Lower leg skin (tissue), 4 donors: ENCODE data around the gene ABI2. TPM values are rescaled to one million over a fixed set of nuclear protein-coding genes. Genes with fewer than 3 reads are reported as not detected.

Experiments
- DNase-seq, 2 donors: peaks; one replicate each; pipeline ENCODE4 v3.0.0-alpha.2; 2019; ENCODE audit warnings: low spot score in 2 of 2
- H3K4me3 ChIP-seq: fragments of 200-600 bp; sonication (generic); 2 replicates; pipeline ENCODE4 v1.5.1; 2017; ENCODE audit warnings: mild to moderate bottlenecking, low read depth; ENCODE audit not compliant: poor library complexity, severe bottlenecking
- CTCF ChIP-seq, 3 donors: fragments of 450-650 bp; IDR thresholded peaks; one replicate each; pipeline ENCODE4 v1.5.1; 2016; ENCODE audit warnings: antibody characterized with exemption in 3 of 3, mild to moderate bottlenecking in 3 of 3, moderate library complexity in 2 of 3
- POLR2A ChIP-seq, 2 donors: fragments of 450-650 bp; IDR thresholded peaks; one replicate each; pipeline ENCODE4 v1.6.1; 2016 to 2017; ENCODE audit warnings: antibody characterized with exemption in 2 of 2, mild to moderate bottlenecking in 1 of 2, moderate library complexity in 1 of 2
- WGBS, 2 donors: methylation state at CpG; one replicate each; pipeline ENCODE4 v1.1.5; 2018; 5-methylcytosine and 5-hydroxymethylcytosine counted together
- intact Hi-C: fragments of 100-400 bp; cut with DNase I; formaldehyde crosslinking; loops from one replicate; pipeline ENCODE4 v1.15.0; 2023; ENCODE audit warnings: low total_unique reads
- total RNA-seq, 4 donors: library from RNA; depleted of rRNA; stranded (reverse); fragments of >200 nt; gene quantifications; one replicate each; pipeline ENCODE4 v1.1.0, GENCODE V29; 2016

ABI2 gene
- total RNA-seq, 4 donors from 2014 or later = 5.4 to 23.5 (median 19.1) TPM

GRCh38 chr2:203451011-203451410 is 122.8 kb downstream of the ABI2 start:
- intact Hi-C loops = no loop called here
- TF ChIP-seq CTCF (IDR thresholded peaks at IDR 0.05) (no peak), POLR2A (IDR thresholded peaks at IDR 0.05) (no peak)
- no peak for DNase-seq
- H3K4me3 ChIP-seq = no peak overlapping the region
- 98% methylated on average over 2 of the region's 2 CpGs for WGBS, 2 donors

GRCh38 chr2:203451689-203452088 is 123.5 kb downstream of the ABI2 start:
- no peak for TF ChIP-seq POLR2A (IDR thresholded peaks at IDR 0.05)
- no peak for TF ChIP-seq CTCF (IDR thresholded peaks at IDR 0.05)
- 93 to 95% methylated on average over 1 of the region's 1 CpG for WGBS, 2 donors

GRCh38 chr2:203453858-203454451 is 125.8 kb downstream of the ABI2 start:
- WGBS, 2 donors = 7 to 13% methylated on average over 1 of the region's 1 CpG
- TF ChIP-seq CTCF (IDR thresholded peaks at IDR 0.05) (no peak), POLR2A (IDR thresholded peaks at IDR 0.05) (no peak)
- intact Hi-C loops = no loop called here
- no peak overlapping the region for H3K4me3 ChIP-seq
- DNase-seq = no peak

More at GRCh38 chr2:203451689-203452088, 123.5 kb downstream of the ABI2 start:
- no peak for DNase-seq
- intact Hi-C loops = no loop called here
- no peak overlapping the region for H3K4me3 ChIP-seq

- no peak overlapping the region for H3K4me3 ChIP-seq
- TF ChIP-seq CTCF (IDR thresholded peaks at IDR 0.05) (no peak), POLR2A (IDR thresholded peaks at IDR 0.05) (no peak)
- DNase-seq = no peak
- intact Hi-C loops = no loop called here
- WGBS, 2 donors = 67 to 76% methylated on average over 3 of the region's 3 CpGs
Measured at GRCh38 chr2:203455209-203455608, 127.0 kb downstream of the ABI2 start.

GRCh38 chr2:203461746-203462145 is 133.6 kb downstream of the ABI2 start:
- intact Hi-C loops = no loop called here
- no peak for DNase-seq
- H3K4me3 ChIP-seq = no peak overlapping the region
- TF ChIP-seq CTCF (IDR thresholded peaks at IDR 0.05) (no peak), POLR2A (IDR thresholded peaks at IDR 0.05) (no peak)

GRCh38 chr2:203462308-203462707 is 134.1 kb downstream of the ABI2 start:
- intact Hi-C loops = no loop called here
- WGBS, 2 donors = 92 to 94% methylated on average over 1 of the region's 1 CpG
- no peak for DNase-seq
- H3K4me3 ChIP-seq = no peak overlapping the region
- TF ChIP-seq POLR2A (IDR thresholded peaks at IDR 0.05) = no peak
- TF ChIP-seq CTCF (IDR thresholded peaks at IDR 0.05) = no peak
